Activated naive CD8-positive, alpha-beta T cell (primary cell): ENCODE measurements around the gene ATG13.

Experiments used
- H3K27ac Mint-ChIP-seq: one replicate; pipeline ENCODE4 v1.8.0; 2021; ENCODE audit warnings: mixed read lengths
- H3K27me3 Mint-ChIP-seq: one replicate; pipeline ENCODE4 v1.8.0; 2021; ENCODE audit warnings: mixed read lengths
- H3K36me3 Mint-ChIP-seq: one replicate; pipeline ENCODE4 v1.8.0; 2021; ENCODE audit warnings: mixed read lengths
- H3K4me1 Mint-ChIP-seq: one replicate; pipeline ENCODE4 v1.8.0; 2021; ENCODE audit warnings: low read depth, mixed read lengths
- H3K4me3 Mint-ChIP-seq: one replicate; pipeline ENCODE4 v1.8.0; 2021; ENCODE audit warnings: mild to moderate bottlenecking, mixed read lengths
- H3K9me3 Mint-ChIP-seq: one replicate; pipeline ENCODE4 v1.8.0; 2021; ENCODE audit warnings: low read depth, mixed read lengths

Gene ATG13

DNA sequence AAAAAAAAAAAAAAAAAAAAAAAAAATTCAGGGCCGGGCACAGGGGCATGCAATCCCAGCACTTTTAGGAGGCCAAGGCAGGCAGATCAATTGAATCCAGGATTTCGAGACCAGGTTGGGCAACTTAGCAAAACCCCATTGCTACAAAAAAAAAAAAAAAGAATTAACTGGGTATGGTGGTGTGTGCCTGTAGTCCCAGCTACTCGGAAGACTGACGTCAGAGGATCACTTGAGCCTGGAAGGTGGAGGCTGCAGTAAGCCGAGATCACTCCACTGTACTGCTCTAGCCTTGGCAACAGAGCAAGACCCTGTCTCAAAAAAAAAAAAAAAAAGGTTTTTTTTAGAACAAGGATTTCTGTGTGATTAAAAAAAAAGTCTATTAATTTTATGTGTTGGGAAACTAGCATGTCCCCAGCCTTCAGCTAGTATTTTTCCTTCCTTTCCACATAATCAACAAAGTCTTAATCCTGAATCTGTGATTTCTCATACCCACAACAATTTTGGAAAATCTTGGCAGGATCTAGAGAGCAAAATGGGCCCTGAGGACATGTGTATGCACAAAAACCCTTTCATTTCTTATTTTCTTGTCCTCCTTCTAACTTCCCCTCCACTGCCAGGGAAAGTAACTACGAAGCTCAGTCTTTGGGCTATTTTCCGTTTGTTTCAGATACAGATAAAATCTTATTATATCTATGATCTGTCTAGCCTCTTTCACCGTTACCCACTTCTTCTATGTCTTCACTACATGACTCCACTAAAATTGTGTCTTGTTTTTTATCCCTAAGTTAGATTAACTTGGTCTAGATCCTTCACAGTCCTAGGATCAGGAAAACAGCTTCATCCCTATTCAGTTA, 17.8 kb upstream of the ATG13 start:
- H3K9me3 Mint-ChIP-seq, result no peaks in the 10 kb centered on the region
- no peak overlapping the region for H3K27ac Mint-ChIP-seq
- H3K27me3 Mint-ChIP-seq, result no peaks in the 10 kb centered on the region
- H3K36me3 Mint-ChIP-seq, result no peaks in the 10 kb centered on the region
- no peak overlapping the region for H3K4me3 Mint-ChIP-seq
- no peaks in the 10 kb centered on the region for H3K4me1 Mint-ChIP-seq

GRCh38 chr11:46600194-46600960, 17.0 kb upstream of the ATG13 start:
- Mint-ChIP-seq H3K36me3 (no peaks in the 10 kb centered on the region), H3K9me3 (no peaks in the 10 kb centered on the region), H3K27me3 (no peaks in the 10 kb centered on the region), H3K4me3 (no peak overlapping the region), H3K4me1 (no peaks in the 10 kb centered on the region), H3K27ac (peak overlapping the region; percentile 34)

- H3K4me1 Mint-ChIP-seq, result no peaks in the 10 kb centered on the region
- H3K27me3 Mint-ChIP-seq, result no peaks in the 10 kb centered on the region
- H3K9me3 Mint-ChIP-seq, result no peaks in the 10 kb centered on the region
- no peak overlapping the region for H3K27ac Mint-ChIP-seq
- H3K36me3 Mint-ChIP-seq, result no peaks in the 10 kb centered on the region
- no peak overlapping the region for H3K4me3 Mint-ChIP-seq
Measured at GRCh38 chr11:46601129-46601528, 16.2 kb upstream of the ATG13 start.

- Mint-ChIP-seq H3K4me3 (no peak overlapping the region), H3K9me3 (no peaks in the 10 kb centered on the region), H3K27me3 (no peaks in the 10 kb centered on the region), H3K36me3 (peaks cover 2% of the 10 kb centered on the region), H3K4me1 (no peaks in the 10 kb centered on the region), H3K27ac (no peak overlapping the region)
Measured at GRCh38 chr11:46603704-46604308, 13.5 kb upstream of the ATG13 start.

DNA sequence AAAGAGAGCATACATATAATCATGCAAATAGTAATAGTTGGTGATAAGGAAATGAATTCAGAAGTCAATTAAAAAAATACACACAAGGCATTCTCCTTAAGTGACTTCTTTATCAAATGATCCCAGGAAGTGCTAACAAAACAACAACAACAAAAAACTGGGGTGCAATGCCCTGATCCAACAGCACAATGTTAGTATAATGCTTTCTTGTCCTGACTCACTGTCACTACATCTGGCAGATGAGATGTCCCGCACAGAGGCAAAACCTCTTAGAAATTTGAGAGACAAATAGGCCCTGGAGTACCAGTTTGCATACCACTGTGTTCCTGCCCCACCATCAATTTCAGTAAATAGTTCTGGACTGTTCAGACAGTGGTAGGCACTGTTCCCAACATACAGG, 12.6 kb upstream of the ATG13 start:
- Mint-ChIP-seq H3K4me1 (no peaks in the 10 kb centered on the region), H3K4me3 (no peak overlapping the region), H3K27me3 (no peaks in the 10 kb centered on the region), H3K36me3 (peaks cover 2% of the 10 kb centered on the region), H3K9me3 (no peaks in the 10 kb centered on the region), H3K27ac (no peak overlapping the region)

GRCh38 chr11:46607516-46607915, 9.8 kb upstream of the ATG13 start:
- Mint-ChIP-seq H3K27me3 (no peaks in the 10 kb centered on the region), H3K4me3 (no peak overlapping the region), H3K9me3 (no peaks in the 10 kb centered on the region), H3K36me3 (peaks cover 2% of the 10 kb centered on the region), H3K27ac (no peak overlapping the region), H3K4me1 (peaks cover 4% of the 10 kb centered on the region)

- Mint-ChIP-seq H3K27me3 (no peaks in the 10 kb centered on the region), H3K36me3 (peaks cover 2% of the 10 kb centered on the region), H3K9me3 (no peaks in the 10 kb centered on the region), H3K4me3 (no peak overlapping the region), H3K4me1 (peaks cover 6% of the 10 kb centered on the region), H3K27ac (no peak overlapping the region)
Measured at GRCh38 chr11:46609386-46609785, 8.0 kb upstream of the ATG13 start.

DNA sequence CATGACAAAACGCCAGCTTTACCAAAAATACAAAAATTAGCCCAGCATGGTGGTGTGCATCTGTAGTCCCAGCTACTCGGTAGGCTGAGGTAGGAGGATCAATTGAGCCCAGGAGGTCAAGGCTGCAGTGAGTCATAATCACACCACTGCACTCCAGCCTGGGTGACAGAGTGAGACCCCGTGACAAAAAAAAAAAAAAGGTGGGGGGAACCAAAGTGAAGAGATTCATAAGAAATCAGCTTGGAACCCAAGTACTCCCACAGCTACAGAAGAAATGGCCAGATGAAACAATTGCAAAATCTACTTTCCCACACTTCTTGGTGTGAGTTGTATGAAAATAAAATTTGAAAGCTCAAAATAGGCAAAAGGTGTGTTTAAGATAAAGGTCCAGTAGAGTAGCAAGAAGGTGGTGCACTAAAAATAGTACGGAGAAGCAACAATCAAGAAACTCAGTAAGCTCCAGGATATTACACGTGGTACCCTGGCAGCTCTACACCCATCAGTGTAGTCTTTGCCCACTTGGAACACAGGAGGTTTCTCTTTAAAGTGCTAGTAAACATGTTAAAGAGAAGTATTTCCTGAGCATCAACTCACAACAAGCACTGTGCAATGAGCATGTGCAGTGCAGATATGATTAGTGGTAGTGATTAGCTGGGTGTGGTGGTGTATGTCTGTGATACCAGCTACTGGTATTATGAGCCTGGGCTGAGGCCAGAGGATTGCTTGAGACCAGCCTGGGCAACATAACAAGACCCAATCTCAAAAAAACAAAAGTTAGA, 5.6 kb upstream of the ATG13 start:
- Mint-ChIP-seq H3K27ac (no peak overlapping the region), H3K4me1 (peaks cover 15% of the 10 kb centered on the region), H3K36me3 (peaks cover 2% of the 10 kb centered on the region), H3K9me3 (no peaks in the 10 kb centered on the region), H3K4me3 (no peak overlapping the region), H3K27me3 (no peaks in the 10 kb centered on the region)

- Mint-ChIP-seq H3K27ac (no peak overlapping the region), H3K36me3 (peaks cover 2% of the 10 kb centered on the region), H3K4me1 (peaks cover 17% of the 10 kb centered on the region)
Measured at GRCh38 chr11:46612326-46612725, 5.0 kb upstream of the ATG13 start.

GRCh38 chr11:46615756-46616155, 1.6 kb upstream of the ATG13 start:
- Mint-ChIP-seq H3K9me3 (no peaks in the 10 kb centered on the region), H3K27ac (no peak overlapping the region), H3K4me1 (peaks cover 36% of the 10 kb centered on the region)

More at GRCh38 chr11:46612326-46612725, 5.0 kb upstream of the ATG13 start:
- no peaks in the 10 kb centered on the region for H3K9me3 Mint-ChIP-seq
- H3K27me3 Mint-ChIP-seq, result no peaks in the 10 kb centered on the region
- H3K4me3 Mint-ChIP-seq, result no peak overlapping the region

DNA sequence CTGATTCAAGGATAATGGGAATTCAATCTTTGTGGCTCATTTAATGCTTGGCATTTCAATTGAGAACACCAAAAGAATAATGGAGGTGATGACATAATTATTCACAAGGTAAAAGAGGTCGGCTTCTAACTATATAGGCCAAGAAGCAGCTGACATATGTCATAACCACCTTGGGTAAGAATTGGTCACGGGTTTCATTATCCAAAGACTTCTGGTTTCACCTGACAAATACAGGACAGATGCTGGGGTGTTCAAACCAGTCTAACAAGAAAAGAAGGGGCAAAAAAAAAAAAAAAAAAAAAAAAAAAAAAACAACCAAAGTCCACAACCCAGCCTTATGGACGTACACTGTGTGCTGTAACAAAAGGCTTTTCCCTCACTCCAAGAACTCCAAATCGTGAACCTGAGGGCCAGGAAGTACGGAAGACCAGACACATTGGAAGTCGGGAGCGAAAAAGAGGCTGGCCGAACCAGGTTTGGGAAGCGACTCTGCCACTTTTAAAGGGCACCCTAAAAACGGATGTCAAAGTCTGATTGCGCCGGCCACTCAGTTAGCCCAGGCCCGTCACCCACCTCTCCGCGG, 711 bp upstream of the ATG13 start:
- H3K27ac Mint-ChIP-seq, result peak overlapping the region; percentile 99
- peaks cover 40% of the 10 kb centered on the region for H3K4me1 Mint-ChIP-seq
- peak overlapping the region; percentile 92 for H3K4me3 Mint-ChIP-seq
- H3K9me3 Mint-ChIP-seq, result no peaks in the 10 kb centered on the region
- H3K27me3 Mint-ChIP-seq, result no peaks in the 10 kb centered on the region
- peaks cover 2% of the 10 kb centered on the region for H3K36me3 Mint-ChIP-seq

More at GRCh38 chr11:46615756-46616155, 1.6 kb upstream of the ATG13 start:
- no peaks in the 10 kb centered on the region for H3K36me3 Mint-ChIP-seq
- H3K4me3 Mint-ChIP-seq, result peak overlapping the region; percentile 92
- no peaks in the 10 kb centered on the region for H3K27me3 Mint-ChIP-seq

GRCh38 chr11:46617972-46618314, 590 bp downstream of the ATG13 start:
- peaks cover 43% of the 10 kb centered on the region for H3K4me1 Mint-ChIP-seq
- H3K27me3 Mint-ChIP-seq, result no peaks in the 10 kb centered on the region
- peak overlapping the region; percentile 99 for H3K27ac Mint-ChIP-seq
- H3K4me3 Mint-ChIP-seq, result peak overlapping the region; percentile 92
- H3K36me3 Mint-ChIP-seq, result peaks cover 6% of the 10 kb centered on the region
- no peaks in the 10 kb centered on the region for H3K9me3 Mint-ChIP-seq

- peaks cover 42% of the 10 kb centered on the region for H3K4me1 Mint-ChIP-seq
- H3K36me3 Mint-ChIP-seq, result peaks cover 6% of the 10 kb centered on the region
- no peaks in the 10 kb centered on the region for H3K27me3 Mint-ChIP-seq
- H3K4me3 Mint-ChIP-seq, result peak overlapping the region; percentile 92
- H3K27ac Mint-ChIP-seq, result peak overlapping the region; percentile 73
- no peaks in the 10 kb centered on the region for H3K9me3 Mint-ChIP-seq
Measured at GRCh38 chr11:46618837-46619236, 1.5 kb downstream of the ATG13 start.

DNA sequence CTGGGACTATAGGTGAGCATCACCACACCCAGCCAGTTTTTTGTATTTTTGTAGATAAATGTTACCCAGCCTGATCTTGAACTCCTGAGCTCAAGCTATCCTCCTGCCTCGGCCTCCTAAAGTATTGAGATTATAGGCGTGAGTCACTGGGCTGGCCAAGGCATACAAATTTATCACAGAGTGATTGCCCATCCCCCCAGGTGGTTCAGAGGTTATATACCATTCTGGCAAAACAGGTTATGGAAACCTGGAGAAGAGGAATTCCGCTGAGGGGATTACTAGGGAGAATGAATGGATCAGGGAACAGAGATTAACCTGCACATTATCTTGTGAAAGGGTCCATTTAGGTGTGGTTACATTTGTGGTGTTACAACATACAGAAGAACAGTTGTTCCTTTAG, 8.1 kb downstream of the ATG13 start:
- peaks cover 6% of the 10 kb centered on the region for H3K36me3 Mint-ChIP-seq
- peaks cover 28% of the 10 kb centered on the region for H3K4me1 Mint-ChIP-seq
- no peak overlapping the region for H3K4me3 Mint-ChIP-seq
- H3K9me3 Mint-ChIP-seq, result no peaks in the 10 kb centered on the region
- H3K27me3 Mint-ChIP-seq, result no peaks in the 10 kb centered on the region
- H3K27ac Mint-ChIP-seq, result no peak overlapping the region
